Caki2 (cell line): ENCODE data around the gene PADI2. TPM values are rescaled to one million over a fixed set of nuclear protein-coding genes. Genes with fewer than 3 reads are reported as not detected.

Source experiments
- DNase-seq: peaks from one replicate; pipeline ENCODE4 v3.0.0-alpha.2; 2015; ENCODE audit warnings: low read depth
- in situ Hi-C: cut with HindIII; loops from 2 replicates; pipeline ENCODE4 v1.10.0; 2016; ENCODE audit warnings: low sequenced_read_pairs, low pct_unique_long_range_greater_than_20kb, mixed read lengths
- total RNA-seq: library from RNA; depleted of rRNA; stranded (reverse); fragments of >200 nt; shearing (Covaris generic); gene quantifications from 2 replicates; pipeline ENCODE4 v1.2.3, GENCODE V29; 2014; ENCODE audit warnings: low replicate concordance

The PADI2 gene
- total RNA-seq, 1 experiment from 2014 or later, result not detected

DNA sequence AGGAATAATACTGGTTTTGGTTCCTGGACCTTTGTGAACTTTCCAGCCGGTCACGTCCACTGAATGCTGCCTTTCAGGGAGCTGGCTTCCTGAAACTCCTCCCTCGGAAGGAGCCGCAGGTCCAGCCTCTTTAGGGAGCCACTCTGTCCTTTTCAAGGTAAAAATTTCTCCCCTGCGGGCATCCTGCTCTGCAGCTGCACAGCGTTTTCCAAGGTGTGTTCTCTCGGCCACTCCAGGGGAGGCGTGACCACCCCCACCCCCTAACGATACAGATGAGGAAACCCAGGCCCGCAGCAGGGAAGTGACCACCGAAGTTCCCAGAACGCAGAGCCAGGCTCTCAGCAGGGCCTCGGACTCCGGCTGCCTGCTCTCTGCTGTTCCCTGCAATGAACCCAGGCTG lies 21.5 kb downstream of the PADI2 start:
- DNase-seq, result no peak
- in situ Hi-C loops, result no loop called here

DNA sequence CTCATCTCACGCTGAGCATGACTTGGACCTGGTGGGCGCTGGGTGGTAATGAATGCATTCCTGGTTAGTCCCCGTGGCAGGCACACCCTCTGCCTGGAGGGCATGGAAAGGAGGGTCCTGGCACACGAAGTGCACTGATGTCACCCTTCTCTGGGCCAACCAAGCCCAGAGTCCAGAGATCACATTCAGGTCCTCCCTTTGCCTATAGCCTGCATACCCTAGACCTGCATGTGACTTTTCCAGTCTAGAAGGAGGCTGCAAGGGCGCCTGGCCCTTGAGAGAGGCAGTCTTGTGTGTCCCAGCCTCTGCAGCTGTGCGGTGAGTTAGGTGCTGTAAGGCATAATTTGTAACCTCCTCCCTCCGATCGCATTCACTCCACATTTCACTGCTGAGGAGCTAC lies 22.1 kb downstream of the PADI2 start:
- DNase-seq, result no peak
- in situ Hi-C loops, result no loop called here

DNA sequence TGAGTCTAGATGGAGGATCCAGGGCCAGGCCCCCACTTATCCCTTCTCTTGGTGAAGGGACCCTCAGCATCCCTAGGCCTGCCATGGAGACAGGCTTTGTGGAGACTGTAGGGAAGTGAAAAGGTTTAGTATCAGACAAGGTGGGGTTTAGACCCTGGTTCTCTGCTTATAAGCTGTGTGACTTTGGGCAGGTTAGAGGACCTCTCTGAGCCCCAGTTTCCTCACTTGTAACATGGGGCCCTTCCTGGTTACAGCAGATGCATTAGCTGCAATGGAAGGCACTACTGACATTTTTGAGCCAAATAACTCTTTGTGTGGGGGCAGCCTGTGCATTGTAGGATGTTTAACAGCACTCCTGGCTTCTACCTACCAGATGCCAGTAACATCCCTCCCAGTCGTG lies 22.7 kb downstream of the PADI2 start:
- in situ Hi-C loops, result no loop called here

DNA sequence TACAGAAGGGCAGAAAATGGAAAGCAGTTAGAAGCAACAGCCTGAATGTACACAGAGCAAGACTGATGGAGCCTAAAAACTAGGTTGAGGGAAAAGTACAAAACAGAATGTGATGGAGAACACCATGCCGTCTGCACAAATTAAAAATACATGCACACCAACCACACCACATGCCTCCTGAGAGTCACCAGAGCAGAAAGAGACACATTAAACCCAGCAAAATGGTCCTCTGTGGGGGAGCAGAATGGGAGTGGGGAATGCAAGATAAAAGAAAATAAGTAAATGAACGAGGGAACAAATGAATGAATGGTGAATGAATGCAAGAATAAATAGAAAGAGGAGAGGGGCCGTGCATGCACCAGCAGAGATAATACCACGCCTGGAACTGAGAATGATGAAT lies 24.1 kb downstream of the PADI2 start:
- in situ Hi-C loops, result no loop called here
- DNase-seq, result no peak

More for the DNA sequence above, 22.7 kb downstream of the PADI2 start:
- no peak for DNase-seq

DNA sequence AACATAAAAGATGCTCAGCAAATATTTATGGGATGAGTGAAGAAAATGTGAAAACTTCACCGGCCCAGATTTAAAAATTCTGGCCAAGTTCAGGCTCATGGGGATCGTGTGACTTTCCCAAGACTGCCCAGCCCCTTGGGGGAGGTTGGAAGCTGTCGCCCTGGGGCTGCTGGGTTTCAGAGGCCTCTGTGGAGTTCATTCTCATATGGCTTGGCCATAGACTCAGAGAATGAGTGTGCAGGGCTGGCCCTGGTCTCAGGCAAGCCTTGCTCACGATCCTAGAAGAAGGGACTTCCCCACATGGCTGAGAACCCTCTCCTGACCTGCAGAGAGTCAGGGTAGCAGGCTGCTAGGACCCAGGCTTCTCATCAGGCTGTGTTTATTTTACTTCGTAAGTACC lies 24.6 kb downstream of the PADI2 start:
- in situ Hi-C loops, result no loop called here

DNA sequence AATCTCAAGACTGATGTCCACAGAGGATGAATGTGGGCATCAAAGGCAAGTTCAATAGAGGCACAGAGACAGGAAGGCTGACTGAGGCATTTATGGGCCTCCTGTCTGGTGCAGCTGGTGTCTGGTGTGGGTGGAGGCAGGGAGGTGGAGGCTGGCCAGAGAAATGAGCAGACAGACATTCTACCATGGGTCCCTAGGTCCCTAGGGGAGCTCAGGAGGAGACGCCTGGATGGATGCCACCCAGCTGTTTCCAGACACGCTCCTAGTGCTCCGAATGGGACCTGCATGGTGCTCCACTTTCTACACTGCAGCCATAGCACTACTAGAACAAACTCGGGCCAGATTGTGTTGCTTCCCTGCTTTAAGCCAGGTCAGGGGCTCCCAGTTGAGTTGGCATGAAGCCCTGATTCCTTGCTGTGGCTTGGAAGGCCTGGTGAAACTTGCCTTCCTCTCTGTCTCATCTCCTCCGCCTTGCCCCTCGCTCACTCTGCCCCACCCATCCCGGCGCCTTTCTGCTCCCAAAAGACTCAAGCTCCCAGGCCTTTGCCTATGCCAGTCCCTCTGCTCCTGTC lies 25.3 kb downstream of the PADI2 start:
- in situ Hi-C loops, result no loop called here

More for the DNA sequence above, 24.6 kb downstream of the PADI2 start:
- no peak for DNase-seq

DNA sequence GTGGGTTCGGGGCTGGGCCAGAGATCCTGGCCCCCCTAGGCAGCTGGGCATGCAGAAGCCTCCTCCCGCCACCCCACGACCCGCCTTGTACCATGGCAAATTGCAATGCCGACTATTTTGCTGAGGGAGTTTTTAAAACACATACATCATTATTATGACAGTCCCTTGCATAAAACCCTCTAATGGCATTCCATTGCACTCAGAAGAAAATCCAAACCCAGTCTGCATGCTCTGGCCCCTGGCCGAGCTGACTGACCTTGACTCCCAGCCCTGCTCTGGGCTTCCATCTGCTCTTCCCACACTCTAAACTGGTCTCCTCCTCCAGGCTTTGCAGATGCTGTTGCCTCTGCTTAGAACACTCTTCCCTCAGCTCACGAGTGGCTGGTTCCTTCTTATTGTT lies 28.0 kb downstream of the PADI2 start:
- DNase-seq, result no peak
- in situ Hi-C loops, result no loop called here

More for the DNA sequence above, 25.3 kb downstream of the PADI2 start:
- no peak for DNase-seq

DNA sequence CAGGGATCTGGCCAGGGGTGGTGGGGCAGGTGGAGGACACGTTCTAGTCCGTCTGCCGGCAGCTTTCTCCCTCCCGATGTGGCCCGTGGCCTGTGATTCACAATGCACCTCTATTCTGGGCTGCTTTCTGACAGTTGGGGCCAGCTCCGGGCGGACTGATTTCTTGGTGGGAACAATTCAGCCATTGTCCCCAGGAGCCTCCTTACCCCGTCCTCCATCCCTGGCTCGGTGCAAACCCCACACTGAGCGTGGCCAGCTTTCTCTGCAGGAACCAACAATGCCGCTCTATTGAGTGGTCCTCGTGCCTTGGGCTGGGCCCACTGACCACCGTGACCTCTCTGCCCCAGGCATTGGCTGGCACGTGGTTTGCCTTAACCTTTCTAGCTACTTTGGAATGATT lies 29.7 kb downstream of the PADI2 start:
- in situ Hi-C loops, result no loop called here
- no peak for DNase-seq

DNA sequence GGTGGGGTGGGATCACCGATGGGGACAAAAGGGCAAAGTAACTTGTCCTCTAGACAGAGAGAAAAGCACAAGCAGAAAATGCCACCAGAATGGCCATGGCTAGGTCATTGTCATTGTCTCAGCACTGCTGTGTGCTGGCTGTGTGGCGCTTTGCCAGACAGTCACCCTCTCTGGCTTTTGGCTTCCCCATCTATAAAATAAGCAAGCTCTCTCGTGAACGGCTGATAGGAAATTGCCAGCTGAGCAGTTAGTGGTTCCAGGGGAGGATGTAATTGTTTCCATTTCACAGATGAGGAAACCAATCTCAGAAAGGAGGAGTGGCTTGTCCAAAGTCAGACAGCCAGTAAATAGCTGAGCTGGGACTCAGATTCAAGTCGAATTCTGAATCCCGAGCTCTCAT lies 32.5 kb downstream of the PADI2 start:
- in situ Hi-C loops, result no loop called here
- no peak for DNase-seq

DNA sequence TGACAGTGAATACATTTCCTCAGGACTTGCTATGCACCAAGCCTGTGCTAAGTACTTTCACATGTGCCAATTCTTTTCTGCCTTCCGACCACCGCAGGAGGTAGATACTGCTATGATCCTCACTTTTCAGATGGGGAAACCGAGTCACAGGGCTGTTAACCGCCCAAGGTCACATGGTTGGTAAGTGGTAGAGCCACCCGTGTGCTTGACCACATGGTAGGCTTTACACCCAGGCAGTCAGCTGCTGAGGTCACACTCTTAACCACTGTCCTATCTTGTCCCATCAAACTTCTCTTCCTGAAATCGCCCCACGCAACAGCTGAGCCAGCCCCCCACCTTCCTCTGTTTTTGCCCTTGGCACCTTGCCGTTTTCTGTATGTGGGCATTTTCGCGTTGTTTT lies 34.5 kb downstream of the PADI2 start:
- DNase-seq, result no peak
- in situ Hi-C loops, result no loop called here

DNA sequence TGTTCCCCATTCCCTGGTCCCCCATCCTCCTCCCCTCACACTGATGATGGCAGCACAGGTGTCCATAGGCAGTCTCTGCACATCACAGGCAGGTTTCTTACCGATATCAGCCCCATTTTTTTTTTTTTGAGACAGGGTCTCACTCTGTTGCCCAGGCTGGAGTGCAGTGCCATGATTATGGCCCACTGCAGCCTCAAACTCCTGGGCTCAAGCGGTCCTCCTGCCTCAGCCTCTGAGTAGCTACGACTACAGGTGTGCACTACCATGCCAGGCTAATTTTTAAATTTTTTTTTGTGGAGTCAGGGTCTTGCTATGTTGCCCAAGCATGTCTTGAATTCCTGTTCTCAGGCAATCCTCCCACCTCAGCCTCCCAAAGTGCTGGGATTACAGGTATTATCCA lies 36.5 kb downstream of the PADI2 start:
- no peak for DNase-seq
- in situ Hi-C loops, result no loop called here

DNA sequence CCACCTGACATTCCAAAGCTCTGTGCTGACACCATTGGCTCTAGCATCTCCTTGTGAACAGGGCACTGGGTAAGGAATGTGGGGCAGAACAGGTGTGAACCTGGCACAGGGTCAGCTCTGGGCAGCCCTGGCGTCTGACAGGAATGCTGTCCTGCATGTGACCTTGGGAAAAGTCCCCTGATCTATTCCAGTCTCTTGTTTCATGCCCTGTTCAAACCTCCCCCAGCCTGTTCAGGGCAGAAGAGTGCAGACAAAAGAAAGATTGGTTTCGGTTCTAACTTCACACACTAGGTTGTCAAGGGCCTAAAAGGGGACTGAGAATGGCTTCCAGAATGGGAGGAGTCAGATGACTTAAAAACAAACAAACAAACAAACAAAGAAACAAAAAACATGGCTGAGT lies 37.8 kb downstream of the PADI2 start:
- in situ Hi-C loops, result no loop called here

DNA sequence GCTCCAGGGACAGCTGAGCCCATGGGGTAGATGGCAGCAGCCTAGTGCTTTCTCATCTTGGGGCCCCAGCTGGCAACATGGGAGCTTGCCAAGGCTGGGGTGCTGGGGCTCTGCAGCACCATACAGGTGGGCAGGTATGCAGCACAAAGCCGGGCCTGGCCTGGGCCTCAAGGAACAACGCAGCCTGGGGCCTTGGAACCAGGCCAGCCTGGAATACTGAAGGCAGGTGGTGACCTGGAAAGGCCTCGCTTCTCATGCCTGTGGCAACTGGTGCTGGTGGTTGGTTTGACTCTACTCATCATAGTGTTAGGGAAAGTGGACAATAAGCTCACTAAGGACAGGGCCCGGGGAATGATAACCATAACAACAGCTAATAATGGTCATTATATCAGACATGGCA lies 38.4 kb downstream of the PADI2 start:
- DNase-seq, result no peak
- in situ Hi-C loops, result no loop called here

More for the DNA sequence above, 37.8 kb downstream of the PADI2 start:
- DNase-seq, result no peak

DNA sequence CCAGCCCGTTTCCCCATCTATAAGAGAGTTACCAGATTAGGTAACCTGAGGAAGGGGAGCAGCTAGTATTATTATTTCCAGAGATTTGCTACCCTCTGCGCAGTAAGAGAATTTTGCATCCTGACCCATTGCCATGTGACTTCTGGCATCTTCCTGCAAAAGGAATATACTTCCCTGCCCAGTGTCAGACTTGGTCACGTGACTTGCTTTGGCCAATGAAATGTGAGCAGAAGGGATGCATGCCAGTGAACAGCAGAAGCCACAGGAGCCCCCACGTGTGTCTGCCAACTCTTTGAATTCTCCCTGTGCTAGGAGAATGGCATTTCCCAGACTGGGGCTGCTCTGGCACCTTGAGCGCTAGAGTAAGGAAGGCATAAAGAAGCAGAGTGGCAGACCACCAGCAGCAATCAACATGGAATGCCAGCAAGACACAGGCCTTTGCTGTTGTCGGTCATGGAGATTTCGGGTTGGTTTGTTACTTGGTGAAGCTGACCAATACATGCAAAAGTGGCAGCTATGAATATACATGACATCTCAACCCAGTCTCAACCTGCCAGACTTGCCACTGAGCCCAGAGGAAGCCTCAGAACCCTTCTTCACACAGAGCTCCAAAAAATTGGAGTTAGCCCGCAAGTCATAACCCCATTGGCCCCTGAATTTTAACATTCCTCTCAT lies 39.0 kb downstream of the PADI2 start:
- in situ Hi-C loops, result no loop called here
- no peak for DNase-seq

DNA sequence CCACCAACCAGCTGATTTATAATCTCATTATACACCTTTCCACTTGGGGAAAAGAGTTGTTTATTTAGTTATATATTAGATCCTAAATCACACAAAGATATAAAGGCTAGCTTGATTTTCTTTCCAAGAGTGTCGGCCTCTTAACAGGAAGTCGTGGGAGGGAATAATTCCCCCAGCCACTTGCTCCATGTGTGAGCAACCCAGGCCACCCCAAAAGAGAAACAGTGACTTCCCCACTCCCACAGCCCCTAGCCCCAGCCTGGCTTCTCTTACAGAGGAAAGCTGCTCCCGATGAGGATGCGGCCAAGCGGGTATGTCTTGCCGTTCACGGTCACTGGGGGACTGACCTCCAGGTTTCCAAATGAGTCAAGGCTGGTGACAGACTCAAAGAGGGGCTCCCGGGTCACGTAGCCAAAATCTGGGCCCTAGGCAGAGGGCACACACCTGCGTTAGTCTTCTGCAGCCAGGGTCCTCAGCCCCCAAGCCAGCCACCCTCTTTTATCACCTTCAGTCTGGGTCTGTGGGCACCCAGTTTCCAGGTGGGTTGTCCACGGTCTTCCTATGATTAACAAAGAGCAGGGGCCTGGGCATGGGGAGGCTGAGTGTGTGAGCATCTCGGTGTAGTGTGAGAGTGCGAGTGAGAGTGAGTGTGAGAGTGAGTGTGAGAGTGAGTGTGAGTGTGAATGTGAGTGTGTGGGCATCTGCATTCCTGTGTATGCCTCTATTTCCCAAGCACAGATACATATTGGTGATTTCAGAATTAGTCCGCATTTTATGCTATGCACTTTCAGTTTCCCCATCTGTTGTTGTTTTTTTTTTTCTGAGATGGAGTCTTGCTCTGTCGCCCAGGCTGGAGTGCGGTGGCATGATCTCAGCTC lies 40.0 kb downstream of the PADI2 start:
- DNase-seq, result no peak
- in situ Hi-C loops, result no loop called here

DNA sequence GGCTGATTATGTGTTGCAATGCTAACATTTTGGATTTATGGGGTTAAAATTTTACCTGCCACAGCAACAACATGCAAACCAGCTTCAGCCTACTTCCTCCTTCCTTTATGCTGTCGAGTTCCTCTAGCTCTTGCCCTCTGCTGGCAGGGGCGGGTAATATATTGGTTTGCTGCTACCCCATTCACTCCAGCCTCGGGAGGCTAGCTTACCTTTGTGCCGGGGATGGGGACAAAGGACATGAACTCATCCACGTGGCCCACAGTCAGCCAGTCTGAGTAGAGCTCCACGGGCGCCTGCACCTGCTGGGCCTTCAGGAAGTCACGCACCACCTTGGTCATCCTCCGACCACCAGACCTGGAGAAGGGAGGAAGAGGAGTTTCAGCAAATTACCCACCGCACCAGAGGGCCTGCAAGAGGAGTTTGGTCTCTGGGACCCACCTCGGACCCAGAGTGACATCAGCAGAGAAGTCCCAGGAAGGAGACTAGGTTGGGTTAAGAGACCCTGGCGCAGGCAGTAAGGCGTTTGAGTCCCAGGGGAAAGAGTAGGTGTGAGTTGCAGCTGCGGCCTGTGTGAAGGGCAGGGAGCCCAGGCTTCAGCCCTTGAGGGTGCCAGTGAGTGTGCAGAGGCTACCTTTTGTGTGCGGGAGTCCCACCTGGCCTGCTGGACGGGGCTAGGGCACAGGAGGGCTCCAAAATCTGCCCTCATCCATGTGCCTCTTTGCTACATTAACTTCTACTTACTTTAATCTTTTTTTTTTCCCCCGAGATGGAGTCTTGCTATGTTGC lies 43.6 kb downstream of the PADI2 start:
- in situ Hi-C loops, result no loop called here
- peak; percentile 30 for DNase-seq

DNA sequence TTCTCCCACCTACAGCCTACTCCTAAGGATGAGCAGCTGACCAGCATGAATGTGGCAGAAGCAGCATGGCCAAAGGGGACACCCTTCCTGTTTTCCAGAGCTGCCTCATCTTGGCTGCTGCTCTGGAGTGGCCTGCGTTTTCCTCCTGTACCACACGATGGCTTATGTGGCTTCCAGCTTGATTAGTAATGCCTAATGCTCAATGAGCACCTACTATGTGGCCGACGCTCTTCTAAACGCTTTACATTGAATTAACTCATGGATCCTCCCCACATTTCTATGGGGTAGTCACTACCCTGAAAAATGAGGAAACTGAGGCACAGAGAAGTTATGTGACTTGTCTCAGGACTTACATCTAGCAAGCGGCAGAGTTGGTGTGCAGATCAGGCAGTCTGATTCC lies 47.5 kb downstream of the PADI2 start:
- no peak for DNase-seq
- in situ Hi-C loops, result no loop called here

DNA sequence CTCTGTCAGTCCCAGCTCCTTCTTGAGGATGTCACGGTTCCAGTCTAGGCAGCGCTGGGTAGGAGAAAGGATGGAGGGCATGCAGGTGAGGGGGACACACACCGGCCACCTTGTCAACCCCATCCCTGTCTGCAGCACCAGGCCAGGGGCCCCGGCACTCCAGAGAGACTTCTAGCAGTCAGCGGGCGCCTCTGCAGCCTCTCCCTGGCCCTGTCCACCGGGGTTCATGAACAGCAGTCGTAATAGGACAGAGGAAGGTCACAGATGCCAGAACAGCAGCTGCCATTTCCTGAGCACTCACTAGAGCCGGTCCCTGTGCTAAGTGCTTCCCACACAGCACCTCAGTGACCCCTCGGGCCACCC lies 49.1 kb downstream of the PADI2 start:
- in situ Hi-C loops, result no loop called here
- no peak for DNase-seq
